ENCODE results near the gene CD33.

CD33 gene

DNA sequence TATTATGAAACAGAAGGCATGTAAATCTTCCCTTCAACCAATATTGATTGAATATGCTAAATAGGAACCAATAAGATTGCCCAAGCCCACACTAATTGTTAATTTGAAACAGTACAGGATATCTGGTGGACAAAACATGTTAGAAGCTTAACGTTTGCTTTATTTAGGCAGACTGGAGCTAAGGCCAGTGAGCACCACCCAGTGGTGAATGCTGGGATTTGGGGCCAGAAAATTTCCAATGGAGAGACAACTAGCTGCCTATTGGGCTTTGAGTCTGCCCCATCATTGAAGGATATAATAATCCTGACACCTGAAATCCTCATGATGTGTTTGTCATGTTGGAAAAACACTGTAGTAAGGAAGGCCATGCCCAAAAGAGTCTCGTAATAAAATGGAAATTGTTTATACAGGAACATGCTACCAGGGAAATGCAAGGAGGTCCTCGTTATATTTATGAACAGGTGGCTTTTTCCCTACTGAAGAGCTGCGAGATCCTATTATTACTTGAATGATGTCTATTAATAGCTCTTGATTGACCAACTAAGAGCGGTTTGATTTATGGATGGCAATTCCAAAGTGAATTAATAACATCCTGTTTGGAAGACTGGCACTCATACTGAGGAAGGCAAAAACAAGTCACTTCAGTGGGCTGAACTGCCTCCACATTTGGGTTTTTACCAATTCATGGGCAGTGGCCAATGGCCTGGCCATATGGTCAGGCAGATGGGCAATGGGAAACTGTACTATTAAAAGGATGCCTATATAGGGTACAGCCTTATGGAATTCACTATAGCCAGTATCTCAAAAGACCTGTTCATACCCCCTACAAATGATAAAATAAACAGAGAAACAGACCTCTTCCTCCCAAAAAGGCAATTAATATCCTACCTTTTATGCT lies 34.7 kb downstream of the CD33 start:
- no peak for DNase-seq

DNA sequence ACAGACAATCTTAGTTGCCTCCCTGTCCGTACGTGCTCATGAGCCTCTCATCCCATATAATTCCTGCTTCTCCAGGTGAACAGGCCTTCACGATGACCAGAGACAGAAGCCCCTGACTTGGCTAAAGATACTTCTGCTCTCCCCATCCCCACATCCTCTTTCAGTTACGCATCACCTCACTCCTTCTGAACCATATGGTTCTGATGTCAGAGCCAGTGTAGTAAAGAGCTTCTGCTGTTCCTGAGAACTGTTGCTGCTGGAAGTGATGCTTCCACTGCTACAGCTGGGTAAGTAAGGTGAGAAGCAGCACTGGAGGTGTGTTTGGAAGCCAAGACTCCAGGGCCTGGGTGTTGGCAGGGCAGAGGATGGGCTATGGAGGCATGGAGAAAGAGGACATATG lies 38.9 kb downstream of the CD33 start:
- DNase-seq, result no peak

DNA sequence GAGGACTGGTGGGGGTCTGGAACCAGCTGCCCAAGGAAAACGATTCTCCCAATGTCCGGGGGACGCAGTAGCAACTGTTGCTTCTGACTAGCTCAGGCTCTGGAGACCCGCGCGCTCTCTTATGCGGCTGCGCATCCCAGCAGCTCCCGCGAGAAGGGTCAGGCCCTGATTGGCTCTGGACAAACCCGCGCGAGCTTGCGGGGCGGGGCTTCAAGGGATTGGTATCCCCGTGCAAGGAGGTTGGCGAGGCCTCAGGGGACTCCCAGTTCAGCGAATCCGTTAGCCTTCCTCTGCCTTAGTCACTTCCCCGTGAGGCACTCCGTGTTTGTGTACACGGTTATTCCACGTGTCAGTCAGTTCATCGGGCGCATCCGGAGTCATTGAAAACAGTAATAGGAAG lies 46.2 kb downstream of the CD33 start:
- no peak for DNase-seq

DNA sequence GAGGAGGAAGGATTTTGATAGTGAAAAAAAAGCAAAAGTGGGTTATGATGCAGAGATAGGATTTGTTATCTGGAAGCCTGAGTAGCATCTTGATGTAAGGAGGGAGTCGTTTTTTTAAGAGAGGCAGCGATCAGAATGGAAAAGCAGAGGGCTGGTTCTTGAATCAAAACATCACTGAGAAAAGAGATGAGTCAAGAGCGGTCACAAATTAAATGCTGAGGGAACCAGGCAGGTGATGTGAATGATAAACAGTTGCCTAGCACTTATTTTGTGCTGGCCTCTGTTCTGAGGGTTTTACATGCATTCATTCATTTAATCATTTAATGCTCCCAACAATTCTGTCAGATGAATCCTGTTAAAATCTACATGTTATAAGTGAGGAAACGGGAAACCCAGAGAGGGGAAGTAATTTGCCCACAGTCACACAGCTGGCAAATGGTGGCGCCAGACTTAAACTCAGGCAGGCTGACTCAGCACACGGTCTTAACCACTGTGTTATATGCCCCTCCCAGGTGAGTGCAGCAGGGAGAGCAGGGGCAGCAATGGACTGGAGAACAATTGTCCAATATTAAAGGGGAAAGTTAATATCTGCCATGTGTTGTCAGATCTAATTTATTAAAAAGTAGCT lies 47.4 kb downstream of the CD33 start:
- DNase-seq, result no peak

DNA sequence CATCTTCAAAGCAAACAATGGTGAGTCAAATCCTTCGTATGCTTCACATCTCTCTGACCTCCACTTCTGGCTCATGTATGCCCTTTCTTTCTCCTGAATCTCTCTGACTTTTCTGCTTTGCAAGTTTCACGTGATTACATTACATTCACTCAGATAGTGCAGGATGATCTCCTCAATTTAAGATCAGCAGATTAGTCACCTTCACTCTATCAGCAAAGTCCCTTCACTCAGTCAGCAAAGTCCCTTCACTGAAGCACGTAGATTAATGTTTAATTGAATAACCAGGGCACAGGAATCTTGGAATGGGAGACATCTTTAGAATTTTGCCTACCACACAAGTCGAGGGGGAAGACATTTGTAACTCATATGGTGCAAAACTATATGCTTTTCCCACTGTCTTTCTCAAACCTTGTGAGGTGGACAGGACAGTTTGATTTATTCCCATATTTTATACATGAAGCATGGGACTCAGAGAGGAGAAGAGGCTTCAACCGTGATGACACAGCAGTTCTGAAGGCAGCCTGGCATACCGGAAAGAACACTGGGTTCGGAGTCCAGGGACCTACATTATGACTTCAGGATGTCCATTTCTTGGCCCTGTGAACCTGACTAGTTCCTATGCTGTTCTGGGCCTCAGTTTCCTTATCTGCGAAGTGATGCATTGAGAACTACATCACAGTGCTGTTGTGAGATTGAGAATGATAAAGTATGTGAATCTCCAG lies 49.3 kb downstream of the CD33 start:
- no peak for DNase-seq

DNA sequence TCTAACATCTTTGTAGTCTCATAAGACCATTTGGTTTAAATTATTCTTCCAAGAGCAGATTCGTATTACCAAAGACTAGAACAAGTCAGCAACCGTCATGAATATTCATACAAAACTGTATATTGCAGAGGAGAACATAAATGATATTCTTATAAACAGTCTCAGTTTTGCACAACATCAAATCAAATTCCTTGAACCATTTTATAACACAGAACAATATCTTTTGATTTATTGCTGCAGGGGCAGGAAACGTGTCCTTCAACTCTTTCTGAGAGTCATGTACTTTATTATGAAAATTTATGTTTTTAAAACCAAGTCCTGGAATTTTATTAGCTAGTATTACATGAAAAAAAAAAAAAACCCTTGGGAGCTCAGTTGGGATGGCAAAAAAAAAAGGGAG lies 52.2 kb downstream of the CD33 start:
- DNase-seq, result no peak

DNA sequence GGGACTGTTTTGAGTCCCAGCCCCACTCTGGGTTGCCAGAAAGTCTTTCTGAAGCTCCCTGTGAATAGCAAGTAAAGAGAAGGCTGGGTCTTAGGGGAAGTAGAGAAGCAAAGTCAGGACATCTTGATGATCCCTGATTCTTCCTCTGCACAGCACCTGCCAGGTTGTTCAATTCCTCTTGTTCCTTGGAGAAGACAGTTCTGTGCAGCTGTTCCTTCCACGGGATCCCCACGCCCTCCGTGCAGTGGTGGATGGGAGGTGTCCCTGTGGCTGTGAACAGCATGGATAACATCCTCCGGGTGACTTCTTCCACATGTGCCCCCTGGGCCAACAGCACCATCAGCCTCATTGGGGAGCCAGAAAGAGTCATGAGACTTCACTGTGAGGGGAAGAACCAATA lies 57.5 kb downstream of the CD33 start:
- no peak for DNase-seq

DNA sequence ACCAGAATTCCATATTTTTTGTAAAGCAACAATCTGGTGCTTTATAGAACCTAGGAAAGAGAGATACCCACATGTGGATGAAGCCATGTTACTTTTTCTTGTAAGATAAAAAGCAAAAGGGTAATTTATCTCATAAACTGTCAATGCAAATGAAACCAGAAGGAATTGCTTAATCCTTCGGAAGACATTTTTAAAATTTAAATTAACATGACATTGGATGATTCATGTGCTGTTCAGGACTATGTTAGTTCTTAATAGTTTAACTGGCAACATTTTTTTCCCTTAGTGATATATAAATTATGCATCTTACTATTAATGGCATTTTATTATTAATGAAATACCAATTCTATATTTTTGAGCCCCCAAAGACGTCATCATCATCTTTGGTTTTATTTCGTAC lies 60.8 kb downstream of the CD33 start:
- DNase-seq, result no peak

Measured in GOT3 (cell line).